ENCODE data around the gene TNNI2.

DNA sequence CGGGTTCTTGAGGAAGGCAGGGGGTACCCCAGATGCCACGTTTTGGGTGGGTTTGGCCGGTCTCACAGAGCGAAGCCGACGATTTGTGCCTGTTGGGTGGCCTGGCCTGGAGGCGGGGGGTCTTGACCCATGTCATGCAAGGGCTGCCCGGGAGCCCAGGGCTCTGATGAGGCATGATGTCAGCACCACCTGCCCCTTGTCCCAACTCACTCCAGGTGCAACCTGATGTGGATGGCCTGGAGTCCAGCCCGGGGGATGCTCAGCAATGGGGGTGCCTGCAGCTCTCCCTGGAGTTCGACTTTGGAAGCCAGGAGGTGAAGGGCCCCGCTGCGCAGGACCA is 3.1 kb upstream of the TNNI2 start:
- TF ChIP-seq POLR2A (IDR thresholded peaks at IDR 0.05; ENCODE audit: low read depth, low read length) (no peak), POLR2AphosphoS5 (IDR thresholded peaks at IDR 0.05; ENCODE audit: low read depth, low read length) (no peak)
